ENCODE data around the gene SNX19. TPM values are rescaled to one million over a fixed set of nuclear protein-coding genes. Genes with fewer than 3 reads are reported as not detected.

SNX19 gene
- total RNA-seq, 1 experiment from 2014 or later: 34.4 TPM

DNA sequence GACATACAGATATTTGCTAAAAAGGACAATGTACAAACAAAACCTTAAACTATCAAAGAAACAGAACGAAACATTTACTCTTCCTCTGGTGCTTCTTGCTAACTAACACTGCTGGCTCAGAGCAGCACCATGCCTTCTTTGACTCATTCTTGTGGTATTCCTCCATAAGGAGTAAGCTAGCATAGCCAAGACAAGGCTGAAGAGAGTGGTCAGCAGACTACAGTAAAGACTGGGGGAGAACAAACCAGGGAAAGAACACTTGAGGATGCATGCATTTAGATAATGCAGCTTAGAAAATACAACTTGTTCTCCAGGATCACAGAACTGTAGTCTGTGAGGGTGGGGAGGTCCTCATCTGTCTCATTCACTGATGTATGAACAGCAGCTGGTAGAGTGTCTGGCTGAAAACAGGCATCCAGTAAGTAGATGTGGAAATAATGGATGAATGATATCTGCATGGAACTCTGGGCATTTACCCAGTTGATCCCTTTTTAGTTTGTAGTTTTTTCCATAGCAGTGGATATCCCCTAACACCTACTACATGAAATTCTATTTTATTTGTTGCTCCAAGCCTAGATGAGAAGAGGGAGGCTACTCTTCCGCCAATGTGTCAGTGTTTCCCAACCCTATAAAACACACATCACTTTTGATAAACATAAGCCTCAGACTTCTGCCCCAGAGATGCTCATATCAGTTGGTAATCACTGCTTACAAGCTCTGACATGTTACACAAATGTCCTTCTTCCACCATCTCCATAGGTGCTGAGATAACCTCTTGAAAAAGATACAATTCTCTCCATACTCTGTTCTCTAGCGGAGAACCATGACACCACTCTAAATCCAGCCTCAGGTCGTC is 7.3 kb downstream of the SNX19 start:
- H3K36me3 Mint-ChIP-seq (ENCODE audit: insufficient read depth in 1 of 3, low read depth in 3 of 3): peaks cover 11 to 77% (median 70%) of the 10 kb centered on the region in 3 experiments; a peak in 6 of 7 replicates
- H3K4me2 ChIP-seq (ENCODE audit: insufficient read depth, insufficient read length, low read length): no peak overlapping the region

More for the DNA sequence above, 7.3 kb downstream of the SNX19 start:
- Histone ChIP-seq H3K79me2 (ENCODE audit: insufficient read depth, low read length) (no peaks in the 10 kb centered on the region), H2BK12ac (ENCODE audit: insufficient read length, low read depth, low read length) (no peak overlapping the region), H2BK20ac (ENCODE audit: low read depth, low read length, poor library complexity, severe bottlenecking) (no peak overlapping the region), H3K14ac (ENCODE audit: insufficient read depth, low read length) (no peak overlapping the region), H3K18ac (ENCODE audit: insufficient read length, low read depth, low read length) (no peak overlapping the region), H3K23ac (ENCODE audit: insufficient read length, low read depth, low read length) (no peak overlapping the region), H3K27ac (ENCODE audit: insufficient read length, low read depth, low read length) (no peak overlapping the region), H2AK5ac (ENCODE audit: insufficient read length, low read length) (no peak overlapping the region), H4K8ac (replicated peaks; ENCODE audit: insufficient read length, low read depth, low read length) (no peak overlapping the region), H4K20me1 (ENCODE audit: control insufficient read depth, insufficient read depth, insufficient read length) (no peaks in the 10 kb centered on the region), H4K91ac (ENCODE audit: insufficient read length, low read depth, low read length) (no peak overlapping the region), H2BK15ac (ENCODE audit: low read depth, low read length) (no peak overlapping the region), H3K56ac (ENCODE audit: insufficient read length, low read depth, low read length) (no peak overlapping the region), H3K23me2 (ENCODE audit: insufficient read length, low read depth, low read length, poor library complexity, severe bottlenecking) (no peaks in the 10 kb centered on the region), H3K4me1 (ENCODE audit: insufficient read depth, low read length) (no peaks in the 10 kb centered on the region), H3K4ac (ENCODE audit: low read depth, low read length) (no peak overlapping the region), H3K79me1 (ENCODE audit: insufficient read depth, low read depth, low read length, poor library complexity, severe bottlenecking) (no peaks in the 10 kb centered on the region), H3K9me3 (ENCODE audit: control insufficient read depth, low read depth, low read length) (no peaks in the 10 kb centered on the region), H2AFZ (ENCODE audit: low read length) (no peak overlapping the region), H3K9ac (ENCODE audit: extremely low read depth, insufficient read length, low read length) (no peak overlapping the region), H2BK5ac (ENCODE audit: insufficient read length, low read length) (no peak overlapping the region), H3K27me3 (ENCODE audit: insufficient read depth, low read length) (no peaks in the 10 kb centered on the region), H2BK120ac (ENCODE audit: low read depth, low read length, poor library complexity, severe bottlenecking) (no peak overlapping the region), H4K5ac (ENCODE audit: insufficient read length, low read depth, low read length) (no peak overlapping the region), H3T11ph (ENCODE audit: low read length) (no peak overlapping the region)
- DNase-seq: no peak
- Mint-ChIP-seq H3K27me3 (ENCODE audit: low read depth) (no peaks in the 10 kb centered on the region), H3K4me3 (no peak overlapping the region), H3K4me1 (peaks cover 2 to 4% of the 10 kb centered on the region in 2 experiments; a peak in 2 of 4 replicates), H3K9me3 (no peaks in the 10 kb centered on the region), H3K27ac (no peak overlapping the region)
- no peak for TF ChIP-seq CTCF (conservative IDR thresholded peaks at IDR 0.05)
- no CpG with 5 or more reads among the region's 4 CpGs for WGBS (ENCODE audit: extremely low coverage, insufficient read length, low lambda C conversion rate)

Data from H9 (cell line).